AG09309 (cell line): ENCODE results near the gene ALDH6A1.

ENCODE experiments used
- DNase-seq: peaks from one replicate; pipeline ENCODE4 v3.0.0-alpha.2; 2010; ENCODE audit warnings: low read depth
- H3K4me3 ChIP-seq: 2 replicates; pipeline ENCODE4 v1.5.1; 2011; ENCODE audit warnings: mild to moderate bottlenecking, low read depth, low read length, moderate library complexity; ENCODE audit not compliant: control insufficient read depth
- TF ChIP-seq, protein P1 (sequence below): IDR thresholded peaks from 2 replicates; pipeline ENCODE4 v1.5.1; 2011; ENCODE audit warnings: mild to moderate bottlenecking, low read depth, low read length, inconsistent platforms; ENCODE audit not compliant: insufficient read depth, control insufficient read depth; ENCODE audit errors: missing control alignments

Gene ALDH6A1

DNA sequence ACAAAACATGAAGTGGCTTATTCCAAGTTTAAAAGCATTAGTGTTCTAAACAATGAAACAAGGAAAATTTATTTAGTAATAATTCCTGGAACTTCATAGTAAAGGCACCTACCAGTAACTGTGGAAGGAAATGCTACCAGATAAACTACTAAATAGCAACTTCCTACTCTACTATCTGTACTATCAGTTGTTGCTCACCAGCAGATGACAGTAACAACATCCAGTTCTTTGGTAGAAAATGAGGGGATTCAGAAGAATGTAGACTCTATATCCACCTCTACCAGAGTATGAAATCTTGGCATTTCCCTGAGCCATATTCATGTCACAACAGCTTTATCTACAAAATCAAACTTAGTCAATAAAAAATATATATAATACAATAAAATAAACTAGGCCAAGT is 68.3 kb downstream of the ALDH6A1 start:
- H3K4me3 ChIP-seq, result no peak overlapping the region
- TF ChIP-seq, protein P1, sequence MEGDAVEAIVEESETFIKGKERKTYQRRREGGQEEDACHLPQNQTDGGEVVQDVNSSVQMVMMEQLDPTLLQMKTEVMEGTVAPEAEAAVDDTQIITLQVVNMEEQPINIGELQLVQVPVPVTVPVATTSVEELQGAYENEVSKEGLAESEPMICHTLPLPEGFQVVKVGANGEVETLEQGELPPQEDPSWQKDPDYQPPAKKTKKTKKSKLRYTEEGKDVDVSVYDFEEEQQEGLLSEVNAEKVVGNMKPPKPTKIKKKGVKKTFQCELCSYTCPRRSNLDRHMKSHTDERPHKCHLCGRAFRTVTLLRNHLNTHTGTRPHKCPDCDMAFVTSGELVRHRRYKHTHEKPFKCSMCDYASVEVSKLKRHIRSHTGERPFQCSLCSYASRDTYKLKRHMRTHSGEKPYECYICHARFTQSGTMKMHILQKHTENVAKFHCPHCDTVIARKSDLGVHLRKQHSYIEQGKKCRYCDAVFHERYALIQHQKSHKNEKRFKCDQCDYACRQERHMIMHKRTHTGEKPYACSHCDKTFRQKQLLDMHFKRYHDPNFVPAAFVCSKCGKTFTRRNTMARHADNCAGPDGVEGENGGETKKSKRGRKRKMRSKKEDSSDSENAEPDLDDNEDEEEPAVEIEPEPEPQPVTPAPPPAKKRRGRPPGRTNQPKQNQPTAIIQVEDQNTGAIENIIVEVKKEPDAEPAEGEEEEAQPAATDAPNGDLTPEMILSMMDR, result no peak
- DNase-seq, result no peak

DNA sequence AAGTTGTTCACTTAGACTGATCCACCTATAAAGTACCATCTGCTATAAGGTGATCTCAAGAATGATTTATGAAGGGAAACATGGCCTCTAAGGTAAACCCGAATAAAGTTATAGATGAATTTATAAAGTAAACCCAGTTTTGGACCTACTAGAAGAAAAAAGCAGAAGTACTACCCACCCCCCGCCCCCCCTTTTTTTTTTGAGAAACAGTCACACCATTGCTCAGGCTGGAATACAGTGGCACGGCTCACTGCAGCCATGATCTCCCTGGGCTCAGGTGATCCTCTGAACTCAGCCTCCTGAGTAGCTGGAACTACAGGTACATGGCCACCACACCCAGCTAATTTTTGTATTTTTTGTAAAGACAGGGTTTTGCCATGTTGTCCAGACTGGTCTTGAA is 69.1 kb downstream of the ALDH6A1 start:
- DNase-seq, result no peak
- no peak overlapping the region for H3K4me3 ChIP-seq
- TF ChIP-seq, protein P1, result no peak

DNA sequence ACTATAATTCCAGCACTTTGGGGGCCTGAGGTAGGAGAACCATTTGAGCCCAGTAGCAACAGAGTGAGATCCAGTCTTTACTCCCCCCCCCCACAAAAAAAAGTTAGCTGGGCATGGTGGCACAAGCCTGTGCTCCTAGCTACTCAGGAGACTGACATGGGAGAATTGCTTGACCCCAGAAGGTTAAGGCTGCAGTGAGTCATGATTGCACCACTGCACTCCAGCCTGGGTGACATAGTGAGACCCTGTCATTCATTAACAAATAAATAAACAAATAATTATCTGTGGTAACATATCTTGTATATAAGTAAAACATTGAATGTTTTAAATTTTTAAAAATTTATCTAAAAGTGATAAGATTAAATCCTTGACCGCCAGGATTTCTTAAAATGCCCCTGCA is 70.0 kb downstream of the ALDH6A1 start:
- no peak for DNase-seq
- TF ChIP-seq, protein P1, result no peak
- no peak overlapping the region for H3K4me3 ChIP-seq

DNA sequence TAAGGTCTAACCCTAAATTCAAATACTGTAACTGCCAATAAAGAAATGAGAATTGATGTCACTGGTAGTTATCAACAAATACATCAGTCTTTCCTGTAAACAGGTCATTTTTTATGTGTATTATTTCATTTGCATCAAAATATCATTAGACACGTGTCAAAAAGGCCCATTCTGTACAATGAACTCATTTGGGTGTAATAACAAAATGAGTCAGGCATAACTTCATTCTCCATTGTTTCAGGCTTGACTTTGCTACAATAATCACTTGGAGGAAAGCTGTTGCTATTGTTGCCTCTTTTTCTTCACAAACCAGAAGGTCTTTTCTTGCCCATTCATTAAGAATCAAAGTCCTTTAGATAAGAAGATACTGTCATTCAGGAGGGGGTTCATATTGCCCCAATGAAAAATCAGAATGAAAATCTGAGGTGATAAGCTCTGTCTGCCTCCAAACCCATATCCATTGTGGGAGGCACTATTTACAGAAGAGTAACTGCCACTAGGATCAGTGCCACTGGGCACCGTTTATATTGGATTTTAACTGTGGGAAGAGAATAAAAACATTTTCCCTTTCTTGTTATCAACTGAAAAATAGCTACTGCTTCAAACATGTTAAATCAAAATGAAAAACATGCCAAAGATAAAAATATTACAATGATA is 75.3 kb downstream of the ALDH6A1 start:
- H3K4me3 ChIP-seq, result no peak overlapping the region
- no peak for DNase-seq
- TF ChIP-seq, protein P1, result no peak
